ENCODE data around the gene MOB1A. TPM values are rescaled to one million over a fixed set of nuclear protein-coding genes. Genes with fewer than 3 reads are reported as not detected.

MOB1A gene
- total and polyA plus RNA-seq, 2 of the 13 experiments (the other 11 are each of a cell fraction or from before 2014, with no cell fraction given), result 48.2 to 139 TPM

GRCh38 chr2:74147727-74148456 lies 30.8 kb downstream of the MOB1A start, which contains the start of gene BOLA3 (continued):
- TF ChIP-seq ZNF44 (CRISPR knock-in tag; IDR thresholded peaks at IDR 0.05), result 0 out of 2 replicates have a peak, but pooled peaks have one; percentile 7
- no peak; the same call in 1 of the 2 replicates for TF ChIP-seq ZNF749 (CRISPR knock-in tag; IDR thresholded peaks at IDR 0.05; ENCODE audit: borderline replicate concordance)
- TF ChIP-seq ZFAT (CRISPR knock-in tag; conservative IDR thresholded peaks at IDR 0.05), result no peak
- TF ChIP-seq ZNF713 (CRISPR knock-in tag; IDR thresholded peaks at IDR 0.05), result no peak
- TF ChIP-seq SCMH1 (CRISPR knock-in tag; IDR thresholded peaks at IDR 0.05; ENCODE audit: borderline replicate concordance), result no peak
- peak; percentile 93 for TF ChIP-seq BRD4 (CRISPR knock-in tag; IDR thresholded peaks at IDR 0.05)
- no peak for TF ChIP-seq ZNF326 (CRISPR knock-in tag; IDR thresholded peaks at IDR 0.05; ENCODE audit: borderline replicate concordance)
- TF ChIP-seq ATAD3A (CRISPR knock-in tag; IDR thresholded peaks at IDR 0.05), result no peak
- peak; percentile 69 for TF ChIP-seq ZNF563 (CRISPR knock-in tag; IDR thresholded peaks at IDR 0.05)

- peak overlapping the region; percentile 72 for H3K27ac ChIP-seq (ENCODE audit: extremely low read length, insufficient read depth, low read length)
- no peak overlapping the region for H2AFZ ChIP-seq (ENCODE audit: low read length)
- H3K4me3 ChIP-seq (replicated peaks in 1 of 3; ENCODE audit: insufficient read depth in 1 of 3, low read depth in 2 of 3, low read length in 3 of 3), result peak overlapping the region; percentile 84 to 95 (median 94)
- no peaks in the 10 kb centered on the region for H4K20me1 ChIP-seq (ENCODE audit: insufficient read depth, low read length)
- peaks cover 22% of the 10 kb centered on the region for H3K79me2 ChIP-seq (ENCODE audit: insufficient read depth, low read length)
- H3K9ac ChIP-seq (ENCODE audit: insufficient read depth, low read depth, low read length), result peak overlapping the region; percentile 84
- WGBS (ENCODE audit: low lambda C conversion rate), result under 1% methylated on average over 29 of the region's 29 CpGs
- CTCF ChIA-PET (ENCODE audit: low intra/inter-chr PET ratio, low total read pairs), result interaction anchor here (1.2 to 1.8 kb wide), 3 partner anchors 27 to 323 kb away, joined by 5 to 10 read pairs (median 8); no protein-coding TSS in a partner anchor
- H3K4me2 ChIP-seq (ENCODE audit: low read depth, low read length), result peak overlapping the region; percentile 96
- peak; percentile 20 for ATAC-seq
- no peaks in the 10 kb centered on the region for H3K9me3 ChIP-seq (ENCODE audit: low read length)
- no peaks in the 10 kb centered on the region; a peak in 1 of 5 replicates for H3K27me3 ChIP-seq (ENCODE audit: control insufficient read depth in 1 of 2, insufficient read depth in 2 of 2, low read length in 2 of 2)
- in situ Hi-C loops (cut with HindIII; ENCODE audit: extremely low pct_ligation_motif_present, low pct_unique_long_range_greater_than_20kb) (loop anchor here (25.0 kb wide), 1 partner anchor 310 kb away; the partner anchor contains the start of gene STAMBP), intact Hi-C loops (cut with micrococcal nuclease; ENCODE audit: unreplicated experiment) (loop anchor here (1.0 to 5.0 kb wide), 3 partner anchors 26 to 323 kb away; partner anchors contain the start of gene MTHFD2)
- peaks cover 2 to 7% of the 10 kb centered on the region in 2 experiments; a peak in 3 of 5 replicates for H3K36me3 ChIP-seq (replicated peaks in 1 of 2; ENCODE audit: control insufficient read depth in 1 of 2, insufficient read depth in 2 of 2, low read length in 2 of 2)
- H3K4me1 ChIP-seq (ENCODE audit: insufficient read depth, low read length), result peaks cover 33% of the 10 kb centered on the region
- no peak for FAIRE-seq
- POLR2A ChIA-PET, result interaction anchor here (0.8 to 2.2 kb wide), 5 partner anchors 20 to 319 kb away, joined by 5 to 21 read pairs (median 6); partner anchors contain the start of genes MOB1A and STAMBP
- TSS peak; percentile 59 for BruUV-seq (replicated peaks)
- DNase-seq (ENCODE audit: low spot score), result peak; percentile 51
- TF ChIP-seq ZBTB3 (CRISPR knock-in tag; IDR thresholded peaks at IDR 0.05; ENCODE audit: borderline replicate concordance, low read depth) (peak; percentile 14; the same call in 1 of the 2 replicates), EED (CRISPR knock-in tag; IDR thresholded peaks at IDR 0.05) (0 out of 2 replicates have a peak, but pooled peaks have one; percentile 69), HMG20B (CRISPR knock-in tag; conservative IDR thresholded peaks at IDR 0.05) (0 out of 2 replicates have a peak, but pooled peaks have one; percentile 27), KLF16 (CRISPR knock-in tag; IDR thresholded peaks at IDR 0.05) (peak in 1 of 2 experiments; percentile 2; a peak in 1 of 4 replicates), FUBP1 (CRISPR knock-in tag; IDR thresholded peaks at IDR 0.05; ENCODE audit: borderline replicate concordance) (0 out of 2 replicates have a peak, but pooled peaks have one; percentile 44), FOXC1 (CRISPR knock-in tag; IDR thresholded peaks at IDR 0.05; ENCODE audit: borderline replicate concordance) (0 out of 2 replicates have a peak, but pooled peaks have one; percentile 13), IKZF4 (CRISPR knock-in tag; IDR thresholded peaks at IDR 0.05; ENCODE audit: borderline replicate concordance, low read depth, not compliant biosample characterization) (peak; percentile 65), STAG1 (CRISPR knock-in tag; IDR thresholded peaks at IDR 0.05) (no peak), ZMAT3 (CRISPR knock-in tag; conservative IDR thresholded peaks at IDR 0.05) (0 out of 2 replicates have a peak, but pooled peaks have one; percentile 13), TAF1 (CRISPR knock-in tag; IDR thresholded peaks at IDR 0.05) (no peak)
Observed at GRCh38 chr2:74146929-74147726, 31.6 kb downstream of the MOB1A start.
